NCI-H2196 treated with DMSO at 0.1 percent for 48 hours (cell line): ENCODE results near the gene ABLIM1.

Experiments used
- DNase-seq: peaks from one replicate; lab custom pipeline; 2025; ENCODE audit not compliant: unreplicated experiment; lab: John Stamatoyannopoulos, UW

ABLIM1 gene

GRCh38 chr10:114470956-114471905 is 186.8 kb downstream of the ABLIM1 start:
- DNase-seq: peak; percentile 20

GRCh38 chr10:114470361-114470760 is 187.7 kb downstream of the ABLIM1 start:
- DNase-seq: no peak

DNA sequence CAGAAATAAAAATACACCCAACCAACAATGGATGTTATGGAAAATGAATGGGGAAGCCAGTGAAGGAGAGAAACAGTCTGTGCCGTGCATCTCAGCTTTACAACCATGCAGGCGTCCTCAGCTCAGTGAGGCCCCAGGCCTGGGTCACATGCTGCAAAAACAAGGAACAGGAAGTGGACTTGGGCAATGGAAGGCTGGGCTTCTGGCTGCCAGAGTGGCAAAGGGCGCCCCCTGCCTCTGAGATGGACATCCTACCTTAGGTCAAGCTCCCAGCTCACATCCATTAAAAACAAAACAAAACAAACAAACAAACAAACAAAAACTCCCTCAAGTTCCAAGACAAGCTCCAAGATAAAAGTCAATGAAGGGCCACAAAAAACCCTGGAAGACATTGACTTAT is 199.1 kb downstream of the ABLIM1 start:
- DNase-seq: no peak

DNA sequence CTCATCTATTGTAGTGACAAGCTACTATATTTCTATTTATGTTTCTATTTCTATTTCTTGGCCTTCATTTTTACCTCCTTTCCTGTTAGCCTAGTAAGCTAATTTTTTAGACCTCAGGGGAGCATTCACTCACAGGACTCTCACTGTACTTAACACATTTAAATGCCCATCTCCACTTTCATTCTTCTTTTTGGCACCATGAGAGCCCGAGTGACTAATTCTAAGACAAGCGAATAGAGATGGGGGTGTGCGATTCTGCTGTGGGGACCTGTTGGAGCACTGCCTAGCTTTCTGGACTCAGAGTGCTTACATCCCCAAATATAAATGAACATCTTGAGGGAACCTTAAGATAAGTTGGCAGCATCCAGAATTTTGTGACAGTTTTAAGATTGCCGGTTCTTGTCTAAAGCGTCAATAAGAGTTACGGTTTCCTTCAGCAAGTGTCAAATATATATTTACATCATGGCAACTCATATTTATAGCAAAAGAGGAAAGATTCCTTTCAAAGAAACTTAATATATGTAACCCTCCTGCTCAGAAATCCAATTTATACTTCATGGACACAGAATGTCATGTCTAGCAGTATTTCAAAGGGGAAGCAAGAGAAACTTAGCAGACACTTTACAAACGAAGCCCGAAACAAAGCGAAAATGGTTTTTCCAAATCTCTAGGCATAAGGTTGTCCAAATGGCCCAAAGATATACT is 199.7 kb downstream of the ABLIM1 start:
- no peak for DNase-seq

DNA sequence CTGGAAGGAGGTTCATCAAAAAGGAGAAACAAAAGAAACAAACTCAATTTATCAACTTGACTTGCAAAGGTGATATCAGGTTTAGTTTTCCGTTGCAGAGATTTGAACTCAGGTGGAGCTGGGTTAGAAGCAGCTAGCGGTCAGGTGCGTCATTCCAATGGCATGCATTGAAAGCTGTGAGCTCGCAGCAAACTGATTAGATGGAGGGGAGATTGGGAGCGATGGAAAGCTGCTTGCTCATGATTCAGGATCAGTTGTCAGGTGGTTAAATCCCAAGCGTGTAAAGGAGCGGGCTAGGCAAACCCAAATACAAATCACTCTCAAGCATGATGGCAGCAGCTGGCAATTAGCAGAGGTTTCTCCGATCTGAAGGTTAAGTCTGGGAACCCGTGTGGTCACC is 204.5 kb downstream of the ABLIM1 start:
- DNase-seq: no peak

DNA sequence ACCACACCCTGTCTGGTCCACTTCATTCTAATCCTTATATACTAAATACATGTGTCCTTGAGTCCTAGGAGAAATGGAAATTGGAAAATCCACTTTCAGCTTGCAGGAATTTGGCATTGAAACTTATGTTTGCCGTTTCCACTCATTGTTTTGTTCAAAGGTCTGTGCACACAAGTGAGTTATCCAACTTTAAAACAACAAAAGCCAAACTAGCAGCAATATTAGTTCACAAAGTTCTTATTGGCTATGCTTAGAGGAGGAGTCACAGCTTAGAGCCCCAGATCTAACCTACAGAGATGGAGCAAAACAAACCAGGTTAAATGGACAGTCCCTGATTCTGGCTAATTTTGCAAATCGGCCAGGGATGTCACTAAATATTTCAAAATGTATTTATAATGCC is 209.2 kb downstream of the ABLIM1 start:
- no peak for DNase-seq

DNA sequence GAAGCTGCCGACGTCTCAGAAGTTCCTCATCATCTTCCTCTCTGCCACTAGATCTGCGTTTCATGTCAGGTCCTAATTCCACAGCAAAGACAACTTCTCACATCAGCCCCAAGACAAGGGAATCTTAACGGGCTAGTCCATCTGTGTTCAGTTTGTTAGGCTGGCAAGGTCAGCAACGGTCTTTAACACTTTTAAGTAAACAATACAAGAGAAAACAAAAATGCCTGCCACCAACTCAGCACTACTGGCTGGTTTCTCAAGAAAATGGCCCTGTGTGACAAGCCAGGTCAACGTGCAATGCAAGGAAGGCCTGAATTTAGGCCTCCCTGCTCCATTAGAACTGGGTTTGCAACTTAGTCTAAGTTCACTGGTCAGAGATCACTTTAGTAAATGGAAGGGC is 212.7 kb downstream of the ABLIM1 start:
- no peak for DNase-seq

GRCh38 chr10:114444819-114445218 is 213.3 kb downstream of the ABLIM1 start:
- no peak for DNase-seq

DNA sequence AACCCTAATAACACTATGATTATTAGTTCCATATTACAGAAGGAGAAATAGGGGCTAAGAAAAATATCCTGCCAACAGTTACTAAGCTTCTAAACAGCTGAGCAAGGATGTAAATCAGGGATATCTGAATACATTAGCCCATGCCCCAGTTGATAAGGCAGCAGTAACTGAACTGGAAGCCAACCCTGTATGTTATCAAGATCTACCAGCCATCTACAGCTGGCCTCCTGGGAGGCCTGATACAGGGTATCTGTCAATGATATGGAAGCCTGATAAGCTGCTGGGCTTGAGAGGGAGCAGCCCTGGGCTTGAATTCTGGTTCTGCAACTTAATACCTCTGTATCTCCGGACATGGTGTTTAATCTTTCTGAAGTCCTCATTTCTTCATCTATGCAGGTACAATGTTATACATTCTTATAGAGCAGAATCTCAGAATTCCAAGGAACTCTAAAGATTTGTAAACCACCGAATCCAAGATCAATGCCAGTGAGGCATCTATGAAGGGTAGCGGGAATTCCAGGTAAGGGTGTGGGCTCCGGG is 215.9 kb downstream of the ABLIM1 start:
- DNase-seq: no peak

GRCh38 chr10:114441107-114441506 is 217.0 kb downstream of the ABLIM1 start:
- DNase-seq: no peak

DNA sequence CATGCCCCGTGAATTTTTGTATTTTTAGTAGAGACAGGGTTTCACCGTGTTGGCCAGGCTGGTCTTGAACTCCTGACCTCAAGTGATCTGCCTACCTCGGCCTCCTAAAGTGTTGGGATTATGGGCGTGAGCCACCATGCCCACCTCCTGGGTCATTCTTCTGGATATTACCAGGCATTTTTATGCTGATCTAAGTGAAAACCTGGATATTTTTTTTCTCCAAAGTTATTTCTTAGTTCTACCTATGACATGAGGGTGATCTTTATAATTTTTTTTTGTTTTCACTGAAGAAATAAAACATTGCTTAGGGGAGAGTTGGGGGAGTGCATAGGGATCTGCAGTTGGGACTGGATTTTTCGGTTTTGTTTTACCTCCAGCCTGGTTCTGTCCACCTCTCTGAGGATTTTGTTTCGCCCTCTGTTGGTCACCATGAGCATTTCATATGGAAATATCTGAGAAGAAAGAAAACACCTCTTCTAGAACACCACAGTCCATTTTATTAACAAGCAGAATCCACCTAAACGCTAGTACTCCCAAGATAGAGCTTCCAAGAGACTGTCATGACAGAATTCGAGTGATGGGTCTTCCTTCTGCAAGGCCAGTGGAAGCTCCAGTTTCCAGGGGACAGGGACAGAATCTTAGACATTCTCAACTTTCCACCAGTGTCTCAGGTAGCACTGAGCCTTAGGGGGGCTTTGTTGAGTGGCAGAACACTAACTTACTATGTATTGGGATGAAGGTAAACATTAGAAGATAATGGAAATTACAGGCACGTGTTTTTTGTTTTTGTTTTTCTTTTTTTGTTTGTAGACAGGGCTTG is 220.4 kb downstream of the ABLIM1 start:
- no peak for DNase-seq

DNA sequence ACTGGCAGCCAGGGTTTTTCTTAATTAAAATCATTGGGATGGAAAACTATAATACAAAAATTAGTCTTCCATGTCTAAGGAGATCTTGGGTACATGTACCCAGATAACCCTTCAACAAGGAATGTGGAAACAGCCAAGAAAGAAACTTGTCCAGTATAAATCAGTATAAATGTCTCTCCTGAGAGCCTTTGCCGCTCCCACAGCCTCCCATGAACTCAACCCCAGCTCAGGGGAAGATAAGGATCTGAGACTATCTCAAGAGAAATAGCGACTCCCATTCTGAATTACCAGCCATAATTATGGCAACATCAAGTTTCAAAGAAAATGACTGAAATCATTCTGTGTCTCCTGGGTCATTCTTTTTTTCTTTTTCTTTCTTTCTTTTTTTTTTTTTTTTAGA is 221.1 kb downstream of the ABLIM1 start:
- DNase-seq: no peak

- DNase-seq: no peak
Measured at GRCh38 chr10:114432566-114433093, 225.4 kb downstream of the ABLIM1 start.

GRCh38 chr10:114431414-114432135 is 226.5 kb downstream of the ABLIM1 start:
- DNase-seq: no peak

- DNase-seq: no peak
Measured at GRCh38 chr10:114430688-114431413, 227.2 kb downstream of the ABLIM1 start.

DNA sequence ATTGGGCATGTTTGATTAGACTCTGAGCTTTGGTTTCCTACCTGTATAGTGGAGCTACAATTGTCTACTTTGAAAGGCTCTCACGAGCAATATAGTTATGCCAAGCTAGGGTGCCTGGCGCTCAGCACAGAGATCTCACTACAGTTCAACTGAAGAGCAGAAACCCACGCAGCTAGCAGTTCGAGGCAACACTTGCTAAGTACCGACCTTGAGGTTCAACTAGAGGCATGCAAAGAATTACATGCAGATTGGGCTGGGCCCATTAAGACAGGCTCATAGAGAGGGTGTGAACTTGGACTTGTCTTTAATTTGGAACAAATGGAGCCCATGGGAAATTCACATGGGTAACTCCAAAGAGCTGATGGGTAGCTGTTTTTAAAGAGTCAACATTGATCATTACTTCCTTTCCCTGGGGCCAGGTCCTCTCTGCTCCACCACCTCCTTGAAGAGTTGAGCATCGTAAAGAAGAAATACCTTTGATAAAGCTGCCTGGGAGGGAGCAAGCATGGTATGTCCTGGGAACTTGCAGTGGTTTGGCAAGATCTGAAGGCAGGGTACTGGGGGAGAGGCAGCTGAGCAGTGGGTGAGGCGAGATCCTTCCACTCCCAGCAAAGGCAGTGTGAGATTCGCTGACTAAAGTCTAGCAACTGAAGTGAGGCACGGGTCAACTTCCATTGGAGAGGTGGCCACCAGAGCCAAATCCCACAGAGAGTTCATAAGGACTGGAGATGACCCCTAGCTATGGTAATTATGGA is 228.3 kb downstream of the ABLIM1 start:
- DNase-seq: no peak

- DNase-seq: no peak
Measured at GRCh38 chr10:114427124-114427852, 230.8 kb downstream of the ABLIM1 start.

GRCh38 chr10:114426476-114426875 is 231.6 kb downstream of the ABLIM1 start:
- DNase-seq: no peak
